DND-41 (cell line): ENCODE data around the gene TMEM163.

Experiments used
- ATAC-seq: fragments of 200-7000 bp; cut with Tn5 transposase; 3 replicates; pipeline ENCODE4 v1.9.1; 2021; ENCODE audit warnings: low read depth; ENCODE audit not compliant: insufficient read depth
- DNase-seq: peaks from one replicate; pipeline ENCODE4 v3.0.0-alpha.2; 2020
- H2AFZ ChIP-seq: 2 replicates; pipeline ENCODE4 v1.6.0; 2012; ENCODE audit warnings: low read depth, low read length
- H3K27ac ChIP-seq: 2 replicates; pipeline ENCODE4 v1.5.1; 2012; ENCODE audit warnings: low read length, inconsistent platforms
- H3K27me3 ChIP-seq: fragments of 200-600 bp; sonication (generic); 2 replicates; pipeline ENCODE4 v1.6.0; 2012; ENCODE audit warnings: low read length, mild to moderate bottlenecking, inconsistent platforms; ENCODE audit not compliant: insufficient read depth, poor library complexity
- H3K36me3 ChIP-seq: 2 replicates; pipeline ENCODE4 v1.5.1; 2012; ENCODE audit warnings: low read length, inconsistent platforms; ENCODE audit not compliant: insufficient read depth
- H3K4me1 ChIP-seq: 2 replicates; pipeline ENCODE4 v1.5.1; 2012; ENCODE audit warnings: mild to moderate bottlenecking, low read length; ENCODE audit not compliant: insufficient read depth
- H3K4me2 ChIP-seq: 2 replicates; pipeline ENCODE4 v1.6.0; 2012; ENCODE audit warnings: mild to moderate bottlenecking, moderate library complexity, low read length, inconsistent platforms; ENCODE audit not compliant: insufficient read depth
- H3K4me3 ChIP-seq, 2 experiments: fragments of 200-600 bp in 1 of 2; shearing (Covaris generic) in 1 of 2; 2 replicates each; pipeline ENCODE4 v1.5.1; 2012 to 2016; ENCODE audit warnings: inconsistent platforms in 2 of 2, low read length in 2 of 2, mild to moderate bottlenecking in 2 of 2, low read depth in 1 of 2, moderate library complexity in 1 of 2
- H3K79me2 ChIP-seq: 2 replicates; pipeline ENCODE4 v1.6.0; 2012; ENCODE audit warnings: low read length, inconsistent platforms; ENCODE audit not compliant: insufficient read depth
- H3K9ac ChIP-seq: 2 replicates; pipeline ENCODE4 v1.6.0; 2012; ENCODE audit warnings: low read depth, mild to moderate bottlenecking, inconsistent platforms, low read length, moderate library complexity
- H3K9me3 ChIP-seq: 2 replicates; pipeline ENCODE4 v1.5.1; 2012; ENCODE audit warnings: low read length, moderate library complexity, mild to moderate bottlenecking, inconsistent platforms; ENCODE audit not compliant: insufficient read depth, severe bottlenecking
- H4K20me1 ChIP-seq: 2 replicates; pipeline ENCODE4 v1.6.0; 2012; ENCODE audit warnings: low read length; ENCODE audit not compliant: insufficient read depth
- CTCF ChIP-seq: IDR thresholded peaks from 2 replicates; pipeline ENCODE4 v1.5.1; 2012; ENCODE audit warnings: borderline replicate concordance, low read length, moderate library complexity, mild to moderate bottlenecking; ENCODE audit not compliant: poor library complexity, severe bottlenecking; ENCODE audit errors: extremely low read depth
- EZH2 ChIP-seq: IDR thresholded peaks from 3 replicates; pipeline ENCODE4 v1.6.1; 2012; ENCODE audit warnings: borderline replicate concordance, low read depth, mild to moderate bottlenecking, moderate library complexity, low read length, inconsistent platforms; ENCODE audit not compliant: severe bottlenecking

Gene TMEM163

GRCh38 chr2:134429886-134430285 lies 288.9 kb downstream of the TMEM163 start:
- TF ChIP-seq CTCF (no peak), EZH2 (no peak)
- no peaks in the 10 kb centered on the region for H3K27me3 ChIP-seq
- no peak overlapping the region for H3K4me3 ChIP-seq
- H3K27ac ChIP-seq = no peak overlapping the region
- no peak overlapping the region for H3K4me2 ChIP-seq
- no peak overlapping the region for H3K9ac ChIP-seq
- no peaks in the 10 kb centered on the region for H3K79me2 ChIP-seq
- H2AFZ ChIP-seq = no peak overlapping the region
- DNase-seq = no peak
- H4K20me1 ChIP-seq = no peaks in the 10 kb centered on the region
- H3K36me3 ChIP-seq = peaks cover 44% of the 10 kb centered on the region
- no peaks in the 10 kb centered on the region for H3K4me1 ChIP-seq
- no peak for ATAC-seq
- no peaks in the 10 kb centered on the region for H3K9me3 ChIP-seq

- Histone ChIP-seq H3K4me1 (no peaks in the 10 kb centered on the region), H3K9ac (no peak overlapping the region), H3K9me3 (no peaks in the 10 kb centered on the region), H3K27me3 (no peaks in the 10 kb centered on the region), H4K20me1 (no peaks in the 10 kb centered on the region), H3K79me2 (no peaks in the 10 kb centered on the region), H3K27ac (no peak overlapping the region), H2AFZ (no peak overlapping the region), H3K4me2 (no peak overlapping the region), H3K36me3 (peaks cover 54% of the 10 kb centered on the region), H3K4me3 (no peak overlapping the region)
- TF ChIP-seq EZH2 = no peak
- TF ChIP-seq CTCF = no peak
- no peak for DNase-seq
- ATAC-seq = no peak
These were observed 292.1 kb downstream of the TMEM163 start for GRCh38 chr2:134426721-134427120.

GRCh38 chr2:134425724-134426496 lies 292.9 kb downstream of the TMEM163 start:
- no peak for DNase-seq
- Histone ChIP-seq H4K20me1 (no peaks in the 10 kb centered on the region), H3K27ac (no peak overlapping the region), H3K4me3 (no peak overlapping the region), H3K9ac (no peak overlapping the region), H3K36me3 (peaks cover 48% of the 10 kb centered on the region), H3K4me1 (no peaks in the 10 kb centered on the region), H3K9me3 (no peaks in the 10 kb centered on the region), H3K27me3 (no peaks in the 10 kb centered on the region), H3K4me2 (no peak overlapping the region), H2AFZ (no peak overlapping the region), H3K79me2 (no peaks in the 10 kb centered on the region)
- ATAC-seq = no peak
- TF ChIP-seq CTCF = no peak
- no peak for TF ChIP-seq EZH2
